Measurements from ENCODE around the gene SH3RF1. TPM values are rescaled to one million over a fixed set of nuclear protein-coding genes. Genes with fewer than 3 reads are reported as not detected.

The SH3RF1 gene
- total RNA-seq, 2 donors from 2014 or later: 37.6 to 68.8 TPM

DNA sequence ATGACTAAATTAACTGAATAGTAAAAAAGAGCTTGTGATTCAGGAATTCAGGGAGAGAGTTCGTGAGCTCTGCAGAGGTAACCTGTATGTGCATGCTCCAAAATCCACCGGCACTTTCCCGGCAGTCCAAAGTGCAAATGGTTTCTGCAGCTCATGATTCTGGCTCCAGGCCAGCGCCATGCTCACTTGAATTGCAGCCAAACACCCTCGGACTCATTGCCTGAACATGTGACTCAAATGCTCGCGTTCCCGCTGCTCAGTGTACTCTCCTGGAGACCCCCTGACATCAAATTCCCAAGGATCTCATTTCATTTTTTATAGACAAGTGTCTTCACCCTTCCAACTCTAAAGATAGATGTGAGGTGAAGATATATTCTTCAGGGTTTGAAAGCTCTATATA lies 44.1 kb upstream of the SH3RF1 start:
- Histone ChIP-seq H3K4me1 (ENCODE audit: control insufficient read depth, insufficient read depth, low read length) (no peaks in the 10 kb centered on the region), H3K27me3 (ENCODE audit: control insufficient read depth, insufficient read depth, low read length, poor library complexity, severe bottlenecking) (no peaks in the 10 kb centered on the region), H3K9ac (ENCODE audit: extremely low read depth, low read length, poor library complexity, severe bottlenecking) (no peak overlapping the region), H3K9me3 (ENCODE audit: control insufficient read depth, low read length) (no peaks in the 10 kb centered on the region), H3K27ac (ENCODE audit: low read depth, low read length) (no peak overlapping the region), H3K4me3 (ENCODE audit: low read length) (no peak overlapping the region), H3K36me3 (ENCODE audit: control insufficient read depth, insufficient read depth, low read length) (no peaks in the 10 kb centered on the region)
- DNase-seq: no peak
- Mint-ChIP-seq H3K4me1 (peaks cover 14% of the 10 kb centered on the region), H3K36me3 (ENCODE audit: low read depth) (no peaks in the 10 kb centered on the region), H3K27me3 (ENCODE audit: insufficient read depth) (peaks cover 1% of the 10 kb centered on the region), H3K9me3 (peaks cover 13% of the 10 kb centered on the region), H3K4me3 (no peak overlapping the region), H3K27ac (no peak overlapping the region)
- WGBS, 2 experiments (ENCODE audit: insufficient coverage in 1 of 2, insufficient read length in 1 of 2): 94% methylated on average over 5 to 8 of the region's 8 CpGs
- TF ChIP-seq, protein P1, sequence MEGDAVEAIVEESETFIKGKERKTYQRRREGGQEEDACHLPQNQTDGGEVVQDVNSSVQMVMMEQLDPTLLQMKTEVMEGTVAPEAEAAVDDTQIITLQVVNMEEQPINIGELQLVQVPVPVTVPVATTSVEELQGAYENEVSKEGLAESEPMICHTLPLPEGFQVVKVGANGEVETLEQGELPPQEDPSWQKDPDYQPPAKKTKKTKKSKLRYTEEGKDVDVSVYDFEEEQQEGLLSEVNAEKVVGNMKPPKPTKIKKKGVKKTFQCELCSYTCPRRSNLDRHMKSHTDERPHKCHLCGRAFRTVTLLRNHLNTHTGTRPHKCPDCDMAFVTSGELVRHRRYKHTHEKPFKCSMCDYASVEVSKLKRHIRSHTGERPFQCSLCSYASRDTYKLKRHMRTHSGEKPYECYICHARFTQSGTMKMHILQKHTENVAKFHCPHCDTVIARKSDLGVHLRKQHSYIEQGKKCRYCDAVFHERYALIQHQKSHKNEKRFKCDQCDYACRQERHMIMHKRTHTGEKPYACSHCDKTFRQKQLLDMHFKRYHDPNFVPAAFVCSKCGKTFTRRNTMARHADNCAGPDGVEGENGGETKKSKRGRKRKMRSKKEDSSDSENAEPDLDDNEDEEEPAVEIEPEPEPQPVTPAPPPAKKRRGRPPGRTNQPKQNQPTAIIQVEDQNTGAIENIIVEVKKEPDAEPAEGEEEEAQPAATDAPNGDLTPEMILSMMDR (conservative IDR thresholded peaks at IDR 0.05): no peak

DNA sequence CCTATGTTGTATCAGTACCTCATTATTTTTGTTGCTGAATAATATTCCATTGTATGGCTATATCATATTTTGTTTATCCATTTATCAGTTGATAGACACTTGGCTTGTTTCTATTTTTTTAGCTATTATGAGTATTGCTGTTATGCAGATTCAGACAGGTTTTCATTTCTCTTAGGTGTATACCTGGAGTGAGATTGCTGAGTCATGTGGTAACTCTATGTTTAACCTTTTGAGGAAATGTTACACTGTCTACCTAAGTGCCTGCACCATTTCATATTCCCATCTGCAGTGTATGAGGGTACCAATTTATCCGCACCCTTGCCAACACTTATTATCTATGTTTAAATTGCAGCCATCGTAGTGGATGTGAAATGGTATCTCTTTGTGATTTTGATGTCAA lies 43.0 kb upstream of the SH3RF1 start:
- Histone ChIP-seq H3K27ac (ENCODE audit: low read depth, low read length) (no peak overlapping the region), H3K9ac (ENCODE audit: extremely low read depth, low read length, poor library complexity, severe bottlenecking) (no peak overlapping the region), H3K9me3 (ENCODE audit: control insufficient read depth, low read length) (peaks cover 2% of the 10 kb centered on the region), H3K36me3 (ENCODE audit: control insufficient read depth, insufficient read depth, low read length) (no peaks in the 10 kb centered on the region), H3K4me1 (ENCODE audit: control insufficient read depth, insufficient read depth, low read length) (no peaks in the 10 kb centered on the region), H3K27me3 (ENCODE audit: control insufficient read depth, insufficient read depth, low read length, poor library complexity, severe bottlenecking) (no peaks in the 10 kb centered on the region), H3K4me3 (ENCODE audit: low read length) (no peak overlapping the region)
- 97 to 100% methylated on average over 2 of the region's 2 CpGs for WGBS, 2 experiments (ENCODE audit: insufficient coverage in 1 of 2, insufficient read length in 1 of 2)
- Mint-ChIP-seq H3K27ac (no peak overlapping the region), H3K4me3 (no peak overlapping the region), H3K4me1 (peaks cover 14% of the 10 kb centered on the region), H3K9me3 (peaks cover 17% of the 10 kb centered on the region), H3K36me3 (ENCODE audit: low read depth) (no peaks in the 10 kb centered on the region), H3K27me3 (ENCODE audit: insufficient read depth) (peaks cover 1% of the 10 kb centered on the region)
- DNase-seq: no peak
- TF ChIP-seq, protein P1 (conservative IDR thresholded peaks at IDR 0.05): no peak

DNA sequence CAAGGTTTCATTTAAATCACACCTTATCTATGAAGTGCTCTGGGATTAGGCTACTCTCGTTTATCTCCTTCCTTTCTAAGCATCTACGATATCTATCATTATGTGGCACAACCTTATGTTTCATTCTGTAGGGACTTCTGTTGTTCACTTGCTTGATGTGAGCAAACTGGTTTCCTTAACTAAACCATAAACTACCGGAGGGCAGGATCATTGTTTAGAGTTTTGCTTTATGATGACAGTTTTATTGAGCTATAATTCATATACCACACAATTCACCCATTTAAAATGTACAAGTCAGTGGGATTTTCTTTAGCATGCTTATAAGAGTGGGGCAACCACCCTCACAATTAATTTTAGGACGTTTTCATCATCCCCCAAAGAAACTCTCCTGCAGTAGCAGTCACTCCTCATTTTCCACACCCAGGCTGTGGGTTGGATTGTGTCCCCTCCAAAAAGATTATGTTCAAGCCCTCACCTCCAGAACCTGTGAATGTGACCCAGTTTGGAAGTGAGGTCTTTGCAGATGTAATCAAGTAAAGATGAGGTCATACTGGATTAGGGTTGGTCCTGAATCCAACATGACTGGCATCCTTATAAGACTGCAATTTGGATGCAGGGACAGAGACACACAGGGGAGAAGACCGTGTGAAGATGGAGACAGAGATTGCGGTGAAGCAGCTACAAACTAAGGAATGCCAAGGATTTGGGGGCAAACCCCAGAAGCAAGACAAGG lies 42.1 kb upstream of the SH3RF1 start:
- no peaks in the 10 kb centered on the region for H3K4me1 ChIP-seq (ENCODE audit: control insufficient read depth, insufficient read depth, low read length)
- H3K9me3 Mint-ChIP-seq: peaks cover 12% of the 10 kb centered on the region
- H3K27ac ChIP-seq (ENCODE audit: low read depth, low read length): no peak overlapping the region
- no peaks in the 10 kb centered on the region for H3K36me3 Mint-ChIP-seq (ENCODE audit: low read depth)
- WGBS, 2 experiments (ENCODE audit: insufficient coverage in 1 of 2, insufficient read length in 1 of 2): 92 to 95% methylated on average over 4 to 6 of the region's 6 CpGs
- no peaks in the 10 kb centered on the region for H3K27me3 ChIP-seq (ENCODE audit: control insufficient read depth, insufficient read depth, low read length, poor library complexity, severe bottlenecking)
- TF ChIP-seq, protein P1 (conservative IDR thresholded peaks at IDR 0.05): no peak
- peaks cover 1% of the 10 kb centered on the region for H3K27me3 Mint-ChIP-seq (ENCODE audit: insufficient read depth)
- DNase-seq: no peak
- H3K27ac Mint-ChIP-seq: no peak overlapping the region
- H3K9me3 ChIP-seq (ENCODE audit: control insufficient read depth, low read length): peaks cover 9% of the 10 kb centered on the region
- H3K9ac ChIP-seq (ENCODE audit: extremely low read depth, low read length, poor library complexity, severe bottlenecking): no peak overlapping the region
- H3K4me1 Mint-ChIP-seq: peaks cover 14% of the 10 kb centered on the region
- no peak overlapping the region for H3K4me3 Mint-ChIP-seq
- H3K36me3 ChIP-seq (ENCODE audit: control insufficient read depth, insufficient read depth, low read length): no peaks in the 10 kb centered on the region
- no peak overlapping the region for H3K4me3 ChIP-seq (ENCODE audit: low read length)

Data from endodermal cell (in vitro differentiated cells).